WTC11 (cell line): ENCODE measurements around the gene SEC61A1. TPM values are rescaled to one million over a fixed set of nuclear protein-coding genes. Genes with fewer than 3 reads are reported as not detected.
A peak's percentile ranks its signal among the peaks of the same experiment; 100 is the strongest.

Source experiments
- ATAC-seq: fragments of 200-7000 bp; cut with Tn5 transposase; 2 replicates; pipeline ENCODE4 v1.10.0; 2021; ENCODE audit warnings: mild to moderate bottlenecking, moderate library complexity
- CTCF ChIA-PET: fragments of 300-600 bp; sonication (Branson Sonifier 250); formaldehyde crosslinking; loops from one replicate; lab custom pipeline; 2021; ENCODE audit warnings: antibody characterized with exemption; lab: Charles Lee
- POLR2A ChIA-PET: fragments of 350-600 bp; sonication (Branson Sonifier 250); formaldehyde crosslinking; loops from one replicate; lab custom pipeline; 2021; ENCODE audit warnings: antibody characterized with exemption; lab: Charles Lee
- DNase-seq: peaks from one replicate; pipeline ENCODE4 v3.0.0; 2021; ENCODE audit warnings: low spot score
- H3K27ac Mint-ChIP-seq: 2 replicates; pipeline ENCODE4 v1.8.0; 2021; ENCODE audit warnings: mixed read lengths
- H3K27me3 Mint-ChIP-seq: 2 replicates; pipeline ENCODE4 v1.8.0; 2021; ENCODE audit warnings: low read depth, mild to moderate bottlenecking, moderate library complexity, mixed read lengths
- H3K36me3 Mint-ChIP-seq: 2 replicates; pipeline ENCODE4 v1.8.0; 2021; ENCODE audit warnings: mixed read lengths
- H3K4me1 Mint-ChIP-seq: 2 replicates; pipeline ENCODE4 v1.8.0; 2022; ENCODE audit warnings: mixed read lengths
- H3K4me3 Mint-ChIP-seq: 2 replicates; pipeline ENCODE4 v1.8.0; 2021; ENCODE audit warnings: mild to moderate bottlenecking, moderate library complexity, mixed read lengths
- H3K9me3 Mint-ChIP-seq: 2 replicates; pipeline ENCODE4 v1.8.0; 2021; ENCODE audit warnings: mixed read lengths
- ATF1 ChIP-seq: sonication (generic); formaldehyde crosslinking; IDR thresholded peaks from 2 replicates; pipeline ENCODE4 v1.8.1; 2023; ENCODE audit warnings: mild to moderate bottlenecking, moderate library complexity, missing genetic modification reagents
- EMX1 ChIP-seq: fragments of 250-450 bp; sonication (Bioruptor Pico); IDR thresholded peaks from 2 replicates; pipeline ENCODE4 v1.8.0; 2021; ENCODE audit warnings: mild to moderate bottlenecking
- FOXK1 ChIP-seq: sonication (generic); formaldehyde crosslinking; IDR thresholded peaks from 2 replicates; pipeline ENCODE4 v1.8.0; 2022; ENCODE audit warnings: mild to moderate bottlenecking, moderate library complexity, missing genetic modification reagents
- GABPB1 ChIP-seq: sonication (generic); formaldehyde crosslinking; IDR thresholded peaks from 2 replicates; pipeline ENCODE4 v1.8.1; 2023; ENCODE audit warnings: mild to moderate bottlenecking, missing genetic modification reagents
- IRF2 ChIP-seq: sonication (generic); formaldehyde crosslinking; IDR thresholded peaks from 2 replicates; pipeline ENCODE4 v1.8.0; 2022; ENCODE audit warnings: low read depth, missing genetic modification reagents, borderline replicate concordance
- NFE2L1 ChIP-seq: sonication (generic); formaldehyde crosslinking; IDR thresholded peaks from 2 replicates; pipeline ENCODE4 v1.8.1; 2023; ENCODE audit warnings: missing genetic modification reagents
- PRRX2 ChIP-seq: fragments of 250-450 bp; sonication (Bioruptor Pico); IDR thresholded peaks from 2 replicates; pipeline ENCODE4 v1.8.0; 2021; ENCODE audit warnings: mild to moderate bottlenecking
- RORB ChIP-seq: fragments of 250-450 bp; sonication (Bioruptor Pico); IDR thresholded peaks from 2 replicates; pipeline ENCODE4 v1.9.0; 2021; ENCODE audit warnings: mild to moderate bottlenecking
- SOX15 ChIP-seq: fragments of 250-450 bp; sonication (Bioruptor Pico); IDR thresholded peaks from 2 replicates; pipeline ENCODE4 v1.9.0; 2021; ENCODE audit warnings: mild to moderate bottlenecking
- SP1 ChIP-seq: sonication (generic); formaldehyde crosslinking; conservative IDR thresholded peaks from 2 replicates; pipeline ENCODE4 v1.8.1; 2022; ENCODE audit warnings: missing genetic modification reagents
- ZNF317 ChIP-seq: sonication (generic); formaldehyde crosslinking; IDR thresholded peaks from 2 replicates; pipeline ENCODE4 v1.8.1; 2023; ENCODE audit warnings: low read depth, mild to moderate bottlenecking, moderate library complexity, missing genetic modification reagents, borderline replicate concordance
- ZNF416 ChIP-seq: fragments of 250-450 bp; sonication (Bioruptor Pico); IDR thresholded peaks from 2 replicates; pipeline ENCODE4 v1.9.0; 2021; ENCODE audit warnings: mild to moderate bottlenecking, inconsistent platforms
- total RNA-seq: library from RNA; stranded (reverse); gene quantifications from 3 replicates; pipeline ENCODE4 v1.2.3, GENCODE V29; 2021
- TF ChIP-seq, protein P1 (sequence below): sonication (generic); formaldehyde crosslinking; conservative IDR thresholded peaks from 2 replicates; pipeline ENCODE4 v1.8.1; 2022; ENCODE audit warnings: mild to moderate bottlenecking, missing genetic modification reagents
- TF ChIP-seq, protein P2 (sequence below): fragments of 200-600 bp; IDR thresholded peaks from 2 replicates; pipeline ENCODE4 v1.8.0; 2022; ENCODE audit warnings: antibody characterized with exemption
- TF ChIP-seq, protein P3 (sequence below): sonication (generic); formaldehyde crosslinking; IDR thresholded peaks from 2 replicates; pipeline ENCODE4 v1.8.0; 2022; ENCODE audit warnings: mild to moderate bottlenecking, missing genetic modification reagents
- TF ChIP-seq, protein P4 (sequence below): sonication (generic); formaldehyde crosslinking; IDR thresholded peaks from 2 replicates; pipeline ENCODE4 v1.8.1; 2022; ENCODE audit warnings: missing genetic modification reagents, borderline replicate concordance
- TF ChIP-seq, protein P5 (sequence below): sonication (generic); formaldehyde crosslinking; IDR thresholded peaks from 2 replicates; pipeline ENCODE4 v1.8.0; 2022; ENCODE audit warnings: mild to moderate bottlenecking, missing genetic modification reagents
- TF ChIP-seq, protein P6 (sequence below): sonication (generic); formaldehyde crosslinking; IDR thresholded peaks from 2 replicates; pipeline ENCODE4 v1.8.1; 2022; ENCODE audit warnings: mild to moderate bottlenecking, moderate library complexity, missing genetic modification reagents
- TF ChIP-seq, protein P7 (sequence below): fragments of 250-450 bp; sonication (Bioruptor Pico); IDR thresholded peaks from 2 replicates; pipeline ENCODE4 v1.9.0; 2021; ENCODE audit warnings: mild to moderate bottlenecking
- TF ChIP-seq, protein P8 (sequence below): fragments of 250-450 bp; sonication (Bioruptor Pico); IDR thresholded peaks from 2 replicates; pipeline ENCODE4 v1.9.0; 2021; ENCODE audit warnings: moderate library complexity, mild to moderate bottlenecking, inconsistent platforms, borderline replicate concordance

The SEC61A1 gene
- total RNA-seq, 1 experiment from 2014 or later = 152 TPM

DNA sequence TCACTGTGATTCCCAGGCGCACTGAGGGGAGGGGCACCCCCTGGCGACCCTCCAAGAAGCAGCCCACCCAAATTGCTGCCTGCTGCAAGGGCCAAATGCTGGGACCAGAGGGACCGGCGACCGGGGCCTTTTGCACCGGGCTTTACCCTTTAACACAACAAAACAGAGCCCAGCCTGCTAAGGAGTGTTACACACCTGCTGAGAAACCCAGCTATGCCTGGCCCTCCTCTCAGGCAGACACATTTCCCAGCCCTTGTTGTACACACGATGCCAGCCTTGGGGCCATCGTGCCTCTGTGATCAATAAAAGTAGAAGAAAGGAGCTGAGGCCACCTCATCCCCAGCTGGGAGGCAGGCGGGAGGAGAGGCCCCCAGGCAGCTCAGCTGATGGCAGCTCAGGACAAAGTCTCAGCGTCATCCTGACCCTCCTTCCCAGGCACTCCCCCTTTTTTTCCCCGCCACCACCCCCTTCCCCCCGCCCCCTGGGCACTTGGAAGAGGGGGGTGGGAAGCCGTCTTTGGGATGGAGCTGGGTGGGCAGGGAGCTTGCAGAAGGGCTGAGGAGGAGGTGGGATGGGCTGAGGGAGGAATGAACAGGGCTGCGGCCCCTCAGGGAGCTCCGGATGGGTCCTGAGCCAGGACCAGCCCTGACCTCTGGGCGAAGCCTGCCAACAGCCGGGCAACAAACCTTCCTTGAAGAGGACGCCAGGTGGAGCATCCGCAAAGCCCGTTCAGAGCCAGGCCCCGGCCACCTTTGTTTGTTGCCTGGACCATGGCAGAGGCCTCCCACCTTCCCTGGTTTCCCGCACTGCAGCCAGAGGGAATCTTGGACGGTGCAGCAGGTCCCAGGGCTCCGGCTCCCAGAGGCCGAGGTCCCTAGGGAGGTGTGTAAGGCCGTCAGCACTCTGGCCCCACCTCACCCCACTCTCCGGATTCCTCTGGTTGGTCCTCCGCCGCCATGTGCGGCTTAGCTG is 45.9 kb upstream of the SEC61A1 start:
- TF ChIP-seq ATF1 (CRISPR knock-in tag) (no peak), SP1 (CRISPR knock-in tag) (0 out of 2 replicates have a peak, but pooled peaks have one; percentile 23), GABPB1 (CRISPR knock-in tag) (no peak), FOXK1 (CRISPR knock-in tag) (no peak)
- TF ChIP-seq, protein P1, sequence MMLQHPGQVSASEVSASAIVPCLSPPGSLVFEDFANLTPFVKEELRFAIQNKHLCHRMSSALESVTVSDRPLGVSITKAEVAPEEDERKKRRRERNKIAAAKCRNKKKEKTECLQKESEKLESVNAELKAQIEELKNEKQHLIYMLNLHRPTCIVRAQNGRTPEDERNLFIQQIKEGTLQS = no peak
- TF ChIP-seq, protein P2, sequence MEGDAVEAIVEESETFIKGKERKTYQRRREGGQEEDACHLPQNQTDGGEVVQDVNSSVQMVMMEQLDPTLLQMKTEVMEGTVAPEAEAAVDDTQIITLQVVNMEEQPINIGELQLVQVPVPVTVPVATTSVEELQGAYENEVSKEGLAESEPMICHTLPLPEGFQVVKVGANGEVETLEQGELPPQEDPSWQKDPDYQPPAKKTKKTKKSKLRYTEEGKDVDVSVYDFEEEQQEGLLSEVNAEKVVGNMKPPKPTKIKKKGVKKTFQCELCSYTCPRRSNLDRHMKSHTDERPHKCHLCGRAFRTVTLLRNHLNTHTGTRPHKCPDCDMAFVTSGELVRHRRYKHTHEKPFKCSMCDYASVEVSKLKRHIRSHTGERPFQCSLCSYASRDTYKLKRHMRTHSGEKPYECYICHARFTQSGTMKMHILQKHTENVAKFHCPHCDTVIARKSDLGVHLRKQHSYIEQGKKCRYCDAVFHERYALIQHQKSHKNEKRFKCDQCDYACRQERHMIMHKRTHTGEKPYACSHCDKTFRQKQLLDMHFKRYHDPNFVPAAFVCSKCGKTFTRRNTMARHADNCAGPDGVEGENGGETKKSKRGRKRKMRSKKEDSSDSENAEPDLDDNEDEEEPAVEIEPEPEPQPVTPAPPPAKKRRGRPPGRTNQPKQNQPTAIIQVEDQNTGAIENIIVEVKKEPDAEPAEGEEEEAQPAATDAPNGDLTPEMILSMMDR = no peak
- 0 out of 2 replicates have a peak overlapping the region, but pooled peaks have one; percentile 18 for H3K27ac Mint-ChIP-seq
- CTCF ChIA-PET = interaction anchor here (0.6 to 1.9 kb wide), 9 partner anchors 10 to 567 kb away, joined by 3 to 8 read pairs (median 3); no protein-coding TSS in a partner anchor
- no peaks in the 10 kb centered on the region for H3K36me3 Mint-ChIP-seq
- H3K4me3 Mint-ChIP-seq = peak overlapping the region; percentile 52
- POLR2A ChIA-PET = no interaction called here
- H3K27me3 Mint-ChIP-seq = no peaks in the 10 kb centered on the region; the same call in 1 of the 2 replicates
- ATAC-seq (peak; percentile 51), DNase-seq (peak; percentile 41)
- peaks cover 31% of the 10 kb centered on the region for H3K4me1 Mint-ChIP-seq
- no peaks in the 10 kb centered on the region for H3K9me3 Mint-ChIP-seq

DNA sequence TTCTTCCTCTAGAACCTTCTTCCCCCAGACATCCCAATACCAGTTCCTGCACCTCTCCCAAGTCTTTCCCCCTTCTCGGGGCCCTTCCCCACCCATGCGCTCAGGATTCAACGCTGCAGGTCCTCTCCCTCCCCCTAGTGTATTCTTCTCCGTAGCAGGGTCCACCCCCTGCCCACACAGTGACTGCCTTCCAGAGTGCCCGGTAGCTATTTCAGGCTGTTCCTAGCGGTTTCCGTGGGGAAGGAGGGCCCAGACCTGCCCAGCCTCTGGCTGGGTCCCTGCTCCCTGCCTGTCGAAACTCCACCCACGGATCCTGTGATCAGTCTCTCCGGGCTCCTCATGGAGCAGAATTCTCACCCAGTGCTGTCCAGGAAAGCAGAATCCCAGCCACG is 45.2 kb upstream of the SEC61A1 start:
- POLR2A ChIA-PET = no interaction called here
- no peaks in the 10 kb centered on the region for H3K36me3 Mint-ChIP-seq
- no peaks in the 10 kb centered on the region; the same call in 1 of the 2 replicates for H3K27me3 Mint-ChIP-seq
- CTCF ChIA-PET = interaction anchor here (0.6 to 1.9 kb wide), 7 partner anchors 10 to 566 kb away, joined by 3 to 6 read pairs (median 3); no protein-coding TSS in a partner anchor
- peak; percentile 20 for ATAC-seq
- no peaks in the 10 kb centered on the region for H3K9me3 Mint-ChIP-seq
- no peak for DNase-seq
- H3K4me1 Mint-ChIP-seq = peaks cover 30% of the 10 kb centered on the region
- 0 out of 2 replicates have a peak overlapping the region, but pooled peaks have one; percentile 18 for H3K27ac Mint-ChIP-seq
- H3K4me3 Mint-ChIP-seq = peak overlapping the region; percentile 24
- TF ChIP-seq, protein P3, sequence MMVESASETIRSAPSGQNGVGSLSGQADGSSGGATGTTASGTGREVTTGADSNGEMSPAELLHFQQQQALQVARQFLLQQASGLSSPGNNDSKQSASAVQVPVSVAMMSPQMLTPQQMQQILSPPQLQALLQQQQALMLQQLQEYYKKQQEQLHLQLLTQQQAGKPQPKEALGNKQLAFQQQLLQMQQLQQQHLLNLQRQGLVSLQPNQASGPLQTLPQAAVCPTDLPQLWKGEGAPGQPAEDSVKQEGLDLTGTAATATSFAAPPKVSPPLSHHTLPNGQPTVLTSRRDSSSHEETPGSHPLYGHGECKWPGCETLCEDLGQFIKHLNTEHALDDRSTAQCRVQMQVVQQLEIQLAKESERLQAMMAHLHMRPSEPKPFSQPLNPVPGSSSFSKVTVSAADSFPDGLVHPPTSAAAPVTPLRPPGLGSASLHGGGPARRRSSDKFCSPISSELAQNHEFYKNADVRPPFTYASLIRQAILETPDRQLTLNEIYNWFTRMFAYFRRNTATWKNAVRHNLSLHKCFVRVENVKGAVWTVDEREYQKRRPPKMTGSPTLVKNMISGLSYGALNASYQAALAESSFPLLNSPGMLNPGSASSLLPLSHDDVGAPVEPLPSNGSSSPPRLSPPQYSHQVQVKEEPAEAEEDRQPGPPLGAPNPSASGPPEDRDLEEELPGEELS (CRISPR knock-in tag) = no peak
- TF ChIP-seq, protein P4, sequence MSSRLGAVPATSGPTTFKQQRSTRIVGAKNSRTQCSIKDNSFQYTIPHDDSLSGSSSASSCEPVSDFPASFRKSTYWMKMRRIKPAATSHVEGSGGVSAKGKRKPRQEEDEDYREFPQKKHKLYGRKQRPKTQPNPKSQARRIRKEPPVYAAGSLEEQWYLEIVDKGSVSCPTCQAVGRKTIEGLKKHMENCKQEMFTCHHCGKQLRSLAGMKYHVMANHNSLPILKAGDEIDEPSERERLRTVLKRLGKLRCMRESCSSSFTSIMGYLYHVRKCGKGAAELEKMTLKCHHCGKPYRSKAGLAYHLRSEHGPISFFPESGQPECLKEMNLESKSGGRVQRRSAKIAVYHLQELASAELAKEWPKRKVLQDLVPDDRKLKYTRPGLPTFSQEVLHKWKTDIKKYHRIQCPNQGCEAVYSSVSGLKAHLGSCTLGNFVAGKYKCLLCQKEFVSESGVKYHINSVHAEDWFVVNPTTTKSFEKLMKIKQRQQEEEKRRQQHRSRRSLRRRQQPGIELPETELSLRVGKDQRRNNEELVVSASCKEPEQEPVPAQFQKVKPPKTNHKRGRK (CRISPR knock-in tag) = no peak
- TF ChIP-seq RORB = no peak
- TF ChIP-seq NFE2L1 = no peak
- TF ChIP-seq, protein P5, sequence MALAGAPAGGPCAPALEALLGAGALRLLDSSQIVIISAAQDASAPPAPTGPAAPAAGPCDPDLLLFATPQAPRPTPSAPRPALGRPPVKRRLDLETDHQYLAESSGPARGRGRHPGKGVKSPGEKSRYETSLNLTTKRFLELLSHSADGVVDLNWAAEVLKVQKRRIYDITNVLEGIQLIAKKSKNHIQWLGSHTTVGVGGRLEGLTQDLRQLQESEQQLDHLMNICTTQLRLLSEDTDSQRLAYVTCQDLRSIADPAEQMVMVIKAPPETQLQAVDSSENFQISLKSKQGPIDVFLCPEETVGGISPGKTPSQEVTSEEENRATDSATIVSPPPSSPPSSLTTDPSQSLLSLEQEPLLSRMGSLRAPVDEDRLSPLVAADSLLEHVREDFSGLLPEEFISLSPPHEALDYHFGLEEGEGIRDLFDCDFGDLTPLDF = no peak
- TF ChIP-seq EMX1 = no peak
- TF ChIP-seq, protein P2 = no peak
- no peak for TF ChIP-seq IRF2 (CRISPR knock-in tag)
- no peak for TF ChIP-seq ZNF317 (CRISPR knock-in tag)
- TF ChIP-seq SOX15 (CRISPR knock-in tag) = no peak
- TF ChIP-seq, protein P6, sequence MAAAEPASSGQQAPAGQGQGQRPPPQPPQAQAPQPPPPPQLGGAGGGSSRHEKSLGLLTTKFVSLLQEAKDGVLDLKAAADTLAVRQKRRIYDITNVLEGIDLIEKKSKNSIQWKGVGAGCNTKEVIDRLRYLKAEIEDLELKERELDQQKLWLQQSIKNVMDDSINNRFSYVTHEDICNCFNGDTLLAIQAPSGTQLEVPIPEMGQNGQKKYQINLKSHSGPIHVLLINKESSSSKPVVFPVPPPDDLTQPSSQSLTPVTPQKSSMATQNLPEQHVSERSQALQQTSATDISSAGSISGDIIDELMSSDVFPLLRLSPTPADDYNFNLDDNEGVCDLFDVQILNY = no peak
- no peak for TF ChIP-seq ZNF416 (CRISPR knock-in tag)
- TF ChIP-seq, protein P7, sequence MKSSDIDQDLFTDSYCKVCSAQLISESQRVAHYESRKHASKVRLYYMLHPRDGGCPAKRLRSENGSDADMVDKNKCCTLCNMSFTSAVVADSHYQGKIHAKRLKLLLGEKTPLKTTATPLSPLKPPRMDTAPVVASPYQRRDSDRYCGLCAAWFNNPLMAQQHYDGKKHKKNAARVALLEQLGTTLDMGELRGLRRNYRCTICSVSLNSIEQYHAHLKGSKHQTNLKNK (CRISPR knock-in tag) = no peak
- TF ChIP-seq, protein P8, sequence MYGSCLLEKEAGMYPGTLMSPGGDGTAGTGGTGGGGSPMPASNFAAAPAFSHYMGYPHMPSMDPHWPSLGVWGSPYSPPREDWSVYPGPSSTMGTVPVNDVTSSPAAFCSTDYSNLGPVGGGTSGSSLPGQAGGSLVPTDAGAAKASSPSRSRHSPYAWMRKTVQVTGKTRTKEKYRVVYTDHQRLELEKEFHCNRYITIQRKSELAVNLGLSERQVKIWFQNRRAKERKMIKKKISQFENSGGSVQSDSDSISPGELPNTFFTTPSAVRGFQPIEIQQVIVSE (CRISPR knock-in tag) = no peak
- no peak for TF ChIP-seq GABPB1 (CRISPR knock-in tag)
- no peak for TF ChIP-seq PRRX2 (CRISPR knock-in tag)
